GM21381 (cell line): ENCODE data around the gene PHYKPL.
"Not testable (repeated sequence)": the region's sequence is repeated elsewhere in the genome, so short reads cannot be mapped to it uniquely, and the experiment has no call there.

ENCODE experiments used
- ATAC-seq: cut with Tn5 transposase; IDR thresholded peaks from one replicate; pipeline ENCODE4 v1.9.1; 2021; ENCODE audit warnings: mild to moderate bottlenecking, moderate library complexity; ENCODE audit not compliant: unreplicated experiment

Gene PHYKPL

DNA sequence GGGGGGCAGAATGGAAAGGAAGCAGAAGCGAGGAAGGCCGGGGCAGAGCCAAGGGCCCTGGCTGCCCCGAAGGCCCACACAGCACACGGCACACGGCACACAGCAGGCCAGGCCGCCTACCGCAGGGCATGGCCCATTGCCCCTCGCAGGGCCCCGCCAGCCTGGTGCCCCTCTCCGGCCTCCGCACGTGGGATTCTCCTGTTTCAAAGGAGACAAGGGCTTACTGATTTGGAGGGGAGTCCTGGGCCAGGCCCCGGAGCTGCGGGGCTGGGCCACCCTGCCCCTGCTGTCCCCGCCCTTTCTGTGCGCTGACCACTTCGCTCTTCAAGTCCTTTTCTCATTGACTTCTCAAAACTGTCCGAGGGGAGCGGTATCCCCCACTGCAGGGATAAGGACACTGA is 7.7 kb upstream of the PHYKPL start:
- ATAC-seq = no peak

DNA sequence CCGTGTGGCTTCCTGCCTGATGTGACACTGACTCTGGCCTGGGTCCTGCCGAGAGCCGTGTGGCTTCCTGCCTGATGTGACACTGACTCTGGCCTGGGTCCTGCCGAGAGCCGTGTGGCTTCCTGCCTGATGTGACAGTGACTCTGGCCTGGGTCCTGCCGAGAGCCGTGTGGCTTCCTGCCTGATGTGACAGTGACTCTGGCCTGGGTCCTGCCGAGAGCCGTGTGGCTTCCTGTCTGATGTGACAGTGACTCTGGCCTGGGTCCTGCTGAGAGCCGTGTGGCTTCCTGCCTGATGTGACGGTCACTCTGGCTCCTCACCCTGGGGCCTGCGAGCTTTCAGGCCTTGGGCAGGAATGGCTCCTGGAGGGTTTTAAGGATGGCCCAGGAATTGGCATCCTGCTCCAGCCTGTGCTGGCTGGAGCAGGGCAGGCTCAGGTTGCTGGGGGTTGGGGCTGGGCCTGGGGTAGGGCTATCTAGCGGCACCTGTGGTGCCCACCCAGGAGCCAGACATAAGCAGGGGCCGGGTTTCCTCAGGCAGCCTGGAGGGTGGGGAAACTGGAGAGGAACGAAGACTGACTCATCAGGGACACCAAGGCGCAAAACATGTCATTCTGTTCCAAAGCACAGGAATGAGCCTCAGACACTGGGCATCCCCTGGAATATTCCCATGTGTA is 7.2 kb upstream of the PHYKPL start:
- not testable (repeated sequence) for ATAC-seq

DNA sequence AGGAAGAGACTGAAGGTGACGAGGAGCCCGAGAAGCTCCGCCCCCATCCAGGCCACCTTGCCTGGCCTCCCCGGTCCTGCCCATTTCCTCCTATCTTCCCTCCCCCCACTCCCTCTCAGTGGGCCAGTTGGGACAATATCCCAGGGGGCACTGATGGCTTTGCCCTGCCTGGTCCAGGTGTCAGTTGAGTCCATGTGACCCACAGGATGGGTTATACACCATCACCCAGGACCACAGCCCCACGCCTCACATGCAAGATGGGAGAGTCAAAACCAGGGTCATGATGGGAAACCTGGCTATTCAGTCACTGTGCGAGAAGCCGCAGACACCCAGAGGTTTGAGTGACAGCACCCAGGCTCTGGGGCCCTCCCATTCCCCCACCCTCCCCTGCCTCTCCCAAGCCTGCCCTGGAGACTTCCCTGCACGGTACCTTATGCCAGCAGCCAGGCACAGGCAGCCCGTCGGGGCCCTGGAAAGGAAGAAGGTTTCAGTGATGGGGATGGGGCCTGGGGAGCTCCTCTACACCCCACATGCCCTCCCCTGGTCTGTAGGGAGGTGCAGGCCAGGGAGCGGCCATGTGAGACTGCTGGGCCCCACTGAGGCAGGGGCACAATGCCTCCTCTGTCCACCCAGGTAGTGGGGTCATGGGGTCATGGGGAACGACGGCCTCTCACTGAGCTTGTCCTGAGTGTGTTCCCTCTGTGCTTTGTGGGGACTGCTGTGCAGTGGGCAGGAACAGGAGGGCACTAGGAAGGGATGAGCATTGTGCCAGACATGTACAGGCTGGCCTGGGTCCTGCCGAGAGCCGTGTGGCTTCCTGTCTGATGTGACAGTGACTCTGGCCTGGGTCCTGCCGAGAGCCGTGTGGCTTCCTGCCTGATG is 6.3 kb upstream of the PHYKPL start:
- no peak for ATAC-seq

DNA sequence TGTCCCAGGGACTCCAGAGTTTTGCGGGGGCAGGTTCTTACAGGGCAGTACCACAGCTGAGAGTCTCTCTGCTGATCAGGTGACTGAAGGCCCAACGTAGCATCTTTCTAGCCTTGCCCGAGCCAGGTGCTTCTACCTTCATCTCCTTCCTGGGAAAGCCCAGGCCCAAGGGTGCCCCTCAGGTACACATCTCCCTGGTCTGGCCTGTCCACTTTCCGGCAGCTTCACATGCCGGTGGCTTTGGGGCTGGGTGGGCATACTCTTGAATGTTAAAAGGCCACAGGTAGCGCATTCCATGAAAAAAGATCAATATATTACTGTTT is 5.7 kb upstream of the PHYKPL start:
- no peak for ATAC-seq

DNA sequence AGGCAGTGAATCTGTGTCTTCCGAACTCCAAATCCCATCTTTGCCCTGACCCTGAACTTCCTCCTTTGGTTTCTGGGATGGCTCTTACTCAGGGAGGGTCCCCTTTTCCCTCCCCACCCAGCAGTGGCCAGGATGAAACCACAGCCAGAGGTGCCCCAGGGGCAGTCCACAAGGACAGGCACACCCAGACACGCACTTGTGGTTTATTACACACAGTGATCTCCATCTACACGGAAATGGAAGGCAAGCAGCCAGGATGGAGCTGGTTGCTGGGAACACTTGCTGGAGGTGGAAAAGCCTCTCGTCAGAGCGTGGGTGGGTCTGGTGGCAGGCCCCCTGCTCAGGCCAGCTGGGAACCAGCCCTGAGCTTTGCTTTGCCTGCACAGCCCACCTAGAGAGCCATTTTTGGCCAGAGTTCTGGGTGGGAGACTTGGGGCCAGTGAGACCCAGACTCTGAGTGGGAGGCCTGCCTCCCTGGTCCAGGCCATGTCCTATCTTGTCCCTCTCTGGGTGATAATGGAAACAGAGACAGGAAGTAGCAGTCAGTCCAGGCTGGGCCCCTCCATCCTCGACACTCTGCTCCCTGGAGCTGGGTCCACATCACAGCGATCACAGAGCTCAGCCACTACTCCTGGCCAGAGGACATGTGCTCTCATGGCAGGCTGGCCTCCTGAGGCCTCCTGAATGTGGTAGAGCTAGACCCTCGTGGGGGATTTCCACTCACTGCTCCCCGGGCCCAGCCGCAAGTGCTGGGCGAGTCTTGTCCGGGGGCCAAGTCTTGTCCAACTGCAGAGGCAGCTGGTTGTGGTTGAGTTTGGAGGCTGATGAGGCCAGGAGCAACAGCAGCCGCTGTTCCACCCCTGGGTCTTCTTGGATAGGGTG is 5.1 kb upstream of the PHYKPL start:
- no peak for ATAC-seq

DNA sequence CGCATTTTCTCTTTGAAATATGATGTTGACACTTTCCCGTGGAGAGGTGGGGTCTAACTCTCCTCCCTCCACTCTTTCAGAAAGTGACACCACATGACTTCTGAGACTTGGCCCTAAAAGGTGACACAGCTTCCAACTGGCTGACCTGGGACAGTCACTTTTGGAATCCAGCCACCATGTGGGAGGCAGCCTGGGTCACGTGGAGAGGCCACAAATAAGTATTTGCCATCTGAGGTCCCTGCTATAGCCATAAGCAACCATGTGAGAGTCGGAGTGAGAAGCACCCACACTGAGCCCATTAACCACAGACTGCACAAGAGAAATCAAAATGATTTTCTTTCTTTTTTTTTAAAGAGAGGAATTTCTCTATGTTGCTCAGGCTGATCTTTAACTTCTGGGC is 4.1 kb upstream of the PHYKPL start:
- no peak for ATAC-seq

DNA sequence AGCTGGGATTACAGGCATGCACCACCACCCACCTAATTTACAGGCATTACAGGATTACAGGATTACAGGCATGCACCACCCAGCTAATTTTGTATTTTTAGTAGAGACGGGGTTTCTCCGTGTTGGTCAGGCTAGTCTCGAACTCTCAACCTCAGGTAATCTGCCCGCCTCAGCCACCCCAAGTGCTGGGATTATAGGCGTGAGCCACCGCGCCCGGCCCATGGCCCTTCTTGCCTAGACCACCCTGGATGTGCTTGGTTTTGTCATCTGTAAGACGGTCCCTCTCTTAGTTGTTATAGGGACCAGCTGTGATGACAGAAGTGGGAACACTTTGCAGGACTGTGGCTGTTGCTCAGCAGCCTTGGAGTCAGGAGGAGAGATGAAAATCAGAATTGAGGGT is 3.5 kb upstream of the PHYKPL start:
- no peak for ATAC-seq

DNA sequence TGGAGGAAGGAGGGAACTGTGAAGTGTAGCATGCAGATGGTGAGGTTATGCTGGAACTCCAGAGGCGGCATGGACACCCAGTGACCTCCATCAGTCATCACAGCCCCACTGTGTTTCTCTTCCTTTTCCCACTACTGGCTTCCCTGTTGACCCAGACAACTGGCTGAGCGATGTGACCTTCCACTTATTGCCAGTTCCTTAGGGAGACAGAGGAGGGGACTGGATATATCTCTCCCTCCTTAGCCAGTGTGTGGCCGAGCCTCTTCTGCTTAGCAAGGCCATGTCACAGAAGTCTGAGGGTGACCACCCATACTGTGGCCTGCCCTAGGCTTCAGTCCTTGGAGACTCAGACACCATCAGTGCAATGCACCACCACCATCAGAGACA is 3.0 kb upstream of the PHYKPL start:
- ATAC-seq = no peak

DNA sequence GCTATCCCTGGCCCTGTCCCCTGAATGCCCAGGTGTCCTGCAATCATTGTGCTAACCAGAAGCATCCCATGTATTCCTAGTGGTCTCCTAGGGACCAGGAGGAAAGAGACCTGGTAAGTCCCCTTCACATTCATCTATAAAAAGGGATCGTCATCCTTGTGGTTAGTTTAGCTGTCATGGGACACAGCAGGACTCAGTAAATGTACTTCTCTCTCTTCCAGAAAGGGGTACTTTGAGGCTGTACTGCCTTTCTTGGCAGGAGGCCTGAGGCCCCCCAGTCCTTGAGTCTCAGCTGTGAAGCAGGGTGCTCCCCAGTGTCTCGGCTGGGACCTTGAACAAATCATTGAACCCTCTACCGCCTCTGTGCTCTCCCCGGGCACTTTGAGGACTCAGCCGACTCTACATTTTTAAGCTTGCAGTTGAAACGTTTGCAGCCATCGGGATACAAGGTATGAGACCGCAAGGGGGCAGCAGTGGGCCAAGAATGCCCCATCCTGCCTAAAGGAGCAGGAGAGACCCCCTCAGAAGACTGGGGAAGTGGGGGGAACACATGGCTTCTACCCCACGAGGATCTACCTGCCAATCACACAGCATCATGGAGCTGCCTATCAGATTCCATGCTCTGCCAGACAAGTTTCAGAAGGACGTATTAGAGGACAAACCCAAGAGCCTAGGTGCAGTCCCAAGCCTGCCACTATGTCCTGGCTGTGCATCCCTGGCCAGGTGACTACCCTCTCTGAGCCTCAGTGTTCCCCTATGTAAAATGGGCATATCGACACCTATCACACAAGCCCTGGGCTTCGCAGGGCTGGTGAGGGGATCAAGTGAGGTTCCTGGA is 2.4 kb upstream of the PHYKPL start:
- ATAC-seq = no peak

DNA sequence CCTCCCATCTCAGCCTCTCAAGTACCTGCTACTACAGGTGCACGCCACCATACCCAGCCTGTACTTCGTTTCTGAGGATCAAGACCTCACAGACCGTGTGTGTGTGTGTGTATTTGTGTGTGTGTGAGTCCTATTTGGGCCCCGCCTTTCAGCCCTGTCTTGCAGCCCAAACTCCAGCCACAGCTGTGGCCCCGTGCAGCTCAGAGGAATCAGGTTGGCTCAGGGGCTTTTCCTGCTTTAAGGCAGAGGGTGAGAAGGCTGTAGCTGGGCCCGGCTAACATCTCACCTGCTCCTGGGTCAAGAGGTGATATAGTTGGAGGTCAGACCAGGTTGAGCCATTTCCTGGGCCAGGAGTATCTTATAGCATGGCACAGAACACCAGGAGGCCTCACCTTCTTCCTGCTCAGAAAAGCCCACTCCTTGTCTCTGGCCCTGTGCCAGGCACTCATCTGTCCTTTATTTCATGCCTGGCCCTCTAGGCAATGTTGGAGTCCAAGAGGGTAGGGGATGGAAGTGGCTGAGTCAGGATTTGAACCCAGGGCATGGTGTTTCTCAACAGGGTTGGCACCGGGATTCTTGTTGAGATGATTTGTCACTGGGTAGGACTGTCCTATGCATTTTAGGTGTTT is 1.6 kb upstream of the PHYKPL start:
- no peak for ATAC-seq

DNA sequence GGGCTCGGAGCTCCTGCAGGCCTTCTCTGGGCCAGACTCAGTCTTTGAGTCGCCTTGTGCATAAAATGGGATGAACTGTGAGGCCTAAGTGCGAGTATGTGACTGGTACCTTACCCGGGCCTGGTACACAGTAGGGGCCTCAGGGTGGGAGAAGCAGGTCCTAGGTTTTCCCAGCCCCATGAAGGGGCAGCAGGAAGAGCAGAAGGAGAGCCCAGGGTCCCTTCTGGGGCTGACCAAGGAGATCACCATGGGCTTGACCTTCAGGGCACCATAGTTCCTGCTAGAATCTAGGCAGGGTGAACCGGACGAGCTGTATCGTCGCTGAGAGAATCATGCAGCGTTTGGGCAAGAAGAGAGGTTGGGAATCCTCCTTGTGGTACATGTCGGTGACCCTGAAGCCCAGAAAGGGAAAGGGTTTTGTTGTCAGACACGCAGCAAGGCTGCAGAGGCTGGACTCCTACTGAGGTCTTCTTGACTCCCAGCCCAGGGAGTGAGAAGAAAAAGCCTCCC is 373 bp upstream of the PHYKPL start:
- no peak for ATAC-seq

DNA sequence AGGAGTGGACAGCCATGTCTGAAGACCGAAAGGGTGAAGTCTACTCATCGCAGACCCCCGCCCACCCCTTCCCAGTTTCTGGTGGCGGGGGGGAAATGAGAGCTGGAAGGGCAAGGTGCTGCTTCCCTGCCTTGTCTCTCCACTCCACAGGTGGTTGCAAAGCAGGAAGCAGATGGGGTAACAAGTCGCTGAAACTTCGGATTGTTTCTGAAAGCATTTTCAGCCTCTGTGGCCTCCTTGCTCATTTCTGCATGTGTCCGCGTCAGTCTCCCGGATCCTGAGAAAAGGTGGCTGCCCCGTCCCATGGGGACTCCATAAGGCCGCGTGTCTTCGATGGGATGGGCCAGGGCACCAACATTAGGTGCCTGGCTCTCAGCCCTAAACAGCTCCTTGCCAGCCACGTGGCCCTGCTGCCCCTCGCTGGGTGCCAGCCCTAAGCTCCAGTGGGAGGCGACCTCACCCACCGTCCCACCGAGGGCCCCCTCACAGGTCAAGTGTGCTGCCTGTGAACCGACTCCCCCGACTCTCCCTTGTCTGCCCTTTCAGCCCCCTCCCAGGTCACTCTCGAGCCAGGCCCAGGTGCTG is 971 bp downstream of the PHYKPL start:
- no peak for ATAC-seq

DNA sequence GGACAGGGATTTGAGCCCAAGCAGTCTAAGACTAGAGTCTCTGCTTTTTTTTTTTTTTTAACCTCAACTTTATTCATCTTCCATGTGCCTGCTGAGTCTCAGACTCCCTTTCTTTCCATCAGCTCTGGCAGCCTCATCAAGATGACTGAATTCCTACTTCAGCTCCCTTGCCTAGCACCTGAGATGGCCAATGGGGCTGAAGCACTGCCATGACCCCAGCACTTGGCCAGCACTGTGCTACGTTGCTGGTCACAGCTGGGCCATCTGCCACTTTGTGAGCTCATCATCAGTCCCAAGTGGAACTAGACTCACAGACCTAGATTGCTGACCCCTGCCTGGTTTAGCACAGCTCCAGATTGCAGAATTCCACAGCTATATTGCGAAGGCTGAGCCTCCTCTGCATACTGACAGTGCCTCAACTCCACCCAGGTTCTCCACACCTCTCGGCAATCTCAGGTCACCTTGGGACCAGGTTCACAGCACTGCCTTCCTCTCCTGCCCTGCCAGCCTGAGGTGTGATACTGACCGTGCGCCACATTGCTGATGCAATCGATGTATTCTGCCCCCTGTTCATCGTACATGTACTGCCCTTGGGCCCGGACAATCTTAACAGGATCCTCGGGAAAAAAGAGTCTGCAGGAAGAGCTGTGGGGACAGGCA is 1.6 kb downstream of the PHYKPL start:
- no peak for ATAC-seq

DNA sequence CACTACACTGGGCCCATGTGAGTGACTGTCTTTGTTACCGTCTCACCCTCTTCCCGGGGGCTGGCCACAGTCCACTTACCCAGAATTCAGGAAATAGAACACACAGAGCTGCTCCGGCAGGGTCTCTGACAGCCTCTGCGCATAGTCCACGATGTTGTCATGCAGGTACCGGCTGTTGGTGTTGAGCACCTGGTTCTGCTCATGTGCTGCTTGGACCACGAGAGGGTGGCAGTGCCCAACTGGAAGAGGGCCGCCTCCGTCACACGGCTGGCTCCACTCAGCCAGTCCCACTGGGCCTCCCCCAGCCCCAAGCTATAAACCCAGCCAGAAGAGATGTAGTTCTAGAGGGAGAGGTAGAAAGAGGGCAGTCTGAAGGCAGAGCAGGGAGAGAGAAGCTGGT is 2.7 kb downstream of the PHYKPL start:
- ATAC-seq = no peak

DNA sequence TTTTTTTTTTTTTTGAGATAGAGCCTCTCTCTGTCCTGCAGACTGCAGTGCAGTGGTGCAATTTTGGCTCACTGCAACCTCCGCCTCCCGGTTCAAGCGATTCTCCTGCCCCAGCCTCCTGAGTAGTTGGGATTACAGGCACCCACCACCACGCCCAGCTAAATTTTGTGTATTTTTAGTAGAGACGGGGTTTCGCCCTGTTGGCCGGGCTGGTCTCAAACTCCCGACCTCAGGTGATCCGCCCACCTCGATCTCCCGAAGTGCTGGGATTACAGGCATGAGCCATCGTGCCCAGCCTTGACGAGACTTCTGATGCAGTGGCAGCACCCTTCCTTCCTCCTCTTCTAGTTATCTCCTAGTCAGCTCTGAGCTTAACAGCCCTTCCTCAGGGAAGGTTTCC is 3.5 kb downstream of the PHYKPL start:
- ATAC-seq = not testable (repeated sequence)

DNA sequence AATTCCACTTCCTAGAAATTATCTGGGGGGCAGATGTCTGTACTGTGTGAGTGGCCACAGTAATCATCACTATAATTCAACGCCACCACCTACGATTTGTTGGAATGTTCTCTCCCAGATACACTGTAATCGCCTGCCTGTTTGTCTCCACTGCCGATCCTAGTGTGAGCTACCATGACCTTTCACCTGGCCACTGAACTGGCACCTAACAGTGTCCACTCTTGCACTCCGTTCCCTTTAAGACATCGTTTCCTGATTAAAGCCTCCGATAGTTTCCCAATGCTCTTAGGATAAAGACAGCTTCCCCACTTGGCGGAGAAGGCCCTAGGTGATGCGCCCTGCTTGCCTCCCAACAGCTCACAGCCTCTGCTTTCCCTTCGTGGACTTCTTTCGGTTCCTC is 4.0 kb downstream of the PHYKPL start:
- no peak for ATAC-seq

DNA sequence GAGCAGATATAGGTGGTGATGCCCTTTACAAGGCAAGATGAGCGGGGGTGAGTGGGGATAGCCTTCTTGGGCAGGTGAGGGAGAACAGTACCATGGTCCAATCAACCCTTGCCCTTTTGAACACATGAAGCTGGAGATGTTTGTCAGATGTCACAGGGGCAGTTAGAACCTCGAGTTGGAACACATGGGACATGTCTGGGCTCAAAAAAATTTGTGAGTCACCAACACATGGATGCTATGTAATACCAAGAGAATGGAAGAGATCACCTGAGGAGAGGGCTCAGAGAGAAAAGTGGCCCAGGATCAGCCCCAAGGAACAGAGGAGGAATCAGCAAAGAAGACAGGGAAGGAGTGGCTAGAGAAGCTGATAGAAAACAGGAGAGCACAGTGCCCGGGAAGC is 4.7 kb downstream of the PHYKPL start:
- no peak for ATAC-seq

DNA sequence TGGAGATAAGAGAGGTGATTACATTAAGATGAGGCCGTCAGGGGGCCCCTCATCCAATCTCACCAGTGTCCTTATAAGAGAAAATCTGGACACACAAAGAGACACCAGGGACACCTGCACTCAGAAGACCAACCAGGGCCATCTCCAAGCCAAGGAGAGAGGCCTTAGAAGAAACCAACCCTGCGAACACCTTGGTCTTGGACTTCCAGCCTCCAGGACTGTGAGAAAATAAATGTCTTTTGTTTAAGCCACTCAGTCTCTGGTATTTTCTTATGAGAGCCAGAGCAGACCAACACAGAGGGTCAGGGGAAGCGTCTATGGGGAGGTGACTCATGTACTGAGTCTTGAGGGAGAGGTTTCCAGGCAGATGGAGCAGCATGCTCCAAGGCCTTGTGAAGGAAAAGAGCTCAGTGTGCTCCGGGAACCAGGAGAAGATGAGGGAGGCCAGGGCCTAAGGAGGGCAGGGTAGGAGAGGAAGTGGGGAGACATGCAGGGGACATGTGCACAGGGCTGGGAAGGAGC is 5.4 kb downstream of the PHYKPL start:
- ATAC-seq = no peak

DNA sequence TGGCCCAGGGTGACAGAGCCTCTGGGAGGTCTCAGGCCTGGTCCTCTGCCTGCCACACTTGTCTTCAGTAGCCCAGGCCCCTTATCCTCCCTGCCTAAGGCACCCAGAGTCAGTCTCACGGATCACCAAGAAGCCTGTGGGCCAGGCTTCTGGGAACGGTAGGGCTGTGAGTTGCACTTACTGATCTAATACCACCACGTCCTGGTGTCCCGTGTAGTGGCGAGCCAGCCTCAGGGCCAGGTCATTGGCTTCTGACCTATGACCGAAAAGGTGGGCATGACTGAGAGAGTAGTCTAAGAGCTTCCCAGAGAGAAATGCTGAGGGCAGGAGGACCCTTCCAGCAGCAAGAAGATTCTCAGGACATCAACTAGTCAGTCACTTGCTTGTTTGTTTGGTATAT is 7.4 kb downstream of the PHYKPL start:
- no peak for ATAC-seq
